H9 (cell line): Measurements from ENCODE around the gene ARSJ. TPM values are rescaled to one million over a fixed set of nuclear protein-coding genes. Genes with fewer than 3 reads are reported as not detected.

ENCODE experiments used
- DNase-seq: peaks from one replicate; pipeline ENCODE4 v3.0.0-alpha.2; 2017
- H2AFZ ChIP-seq: one replicate; pipeline ENCODE4 v1.6.1; 2013; ENCODE audit warnings: mild to moderate bottlenecking, low read length, control low read depth, moderate library complexity
- H2AK5ac ChIP-seq: 2 replicates; pipeline ENCODE4 v1.6.1; 2013; ENCODE audit warnings: low read length, control low read depth, mixed read lengths; ENCODE audit not compliant: insufficient read length
- H2BK120ac ChIP-seq: one replicate; pipeline ENCODE4 v1.6.1; 2013; ENCODE audit warnings: low read depth, mild to moderate bottlenecking, low read length, control low read depth, inconsistent platforms; ENCODE audit not compliant: poor library complexity, severe bottlenecking
- H2BK12ac ChIP-seq: 2 replicates; pipeline ENCODE4 v1.6.1; 2013; ENCODE audit warnings: low read length, control low read depth, mixed read lengths, low read depth; ENCODE audit not compliant: insufficient read length
- H2BK15ac ChIP-seq: 2 replicates; pipeline ENCODE4 v1.6.1; 2013; ENCODE audit warnings: low read depth, low read length, control low read depth
- H2BK20ac ChIP-seq: one replicate; pipeline ENCODE4 v1.6.1; 2013; ENCODE audit warnings: low read depth, mild to moderate bottlenecking, low read length, control low read depth, inconsistent platforms; ENCODE audit not compliant: poor library complexity, severe bottlenecking
- H2BK5ac ChIP-seq: 2 replicates; pipeline ENCODE4 v1.6.1; 2013; ENCODE audit warnings: low read length, control low read depth, mixed read lengths; ENCODE audit not compliant: insufficient read length
- H3K14ac ChIP-seq: 2 replicates; pipeline ENCODE4 v1.6.1; 2013; ENCODE audit warnings: low read length, control low read depth; ENCODE audit not compliant: insufficient read depth
- H3K18ac ChIP-seq: 2 replicates; pipeline ENCODE4 v1.6.1; 2013; ENCODE audit warnings: low read depth, mild to moderate bottlenecking, mixed read lengths, low read length, control low read depth; ENCODE audit not compliant: insufficient read length
- H3K23ac ChIP-seq: 2 replicates; pipeline ENCODE4 v1.6.1; 2013; ENCODE audit warnings: low read length, control low read depth, mixed read lengths, low read depth; ENCODE audit not compliant: insufficient read length
- H3K23me2 ChIP-seq: 2 replicates; pipeline ENCODE4 v1.6.1; 2013; ENCODE audit warnings: low read depth, mild to moderate bottlenecking, mixed read lengths, low read length, control low read depth; ENCODE audit not compliant: insufficient read length, poor library complexity, severe bottlenecking
- H3K27ac ChIP-seq: 2 replicates; pipeline ENCODE4 v1.5.1; 2013; ENCODE audit warnings: low read length, control low read depth, mixed read lengths, low read depth; ENCODE audit not compliant: insufficient read length
- H3K27me3 ChIP-seq: 2 replicates; pipeline ENCODE4 v1.6.1; 2013; ENCODE audit warnings: low read length, control low read depth, inconsistent platforms; ENCODE audit not compliant: insufficient read depth
- H3K4ac ChIP-seq: 2 replicates; pipeline ENCODE4 v1.6.1; 2013; ENCODE audit warnings: low read depth, mild to moderate bottlenecking, control low read depth, inconsistent platforms, low read length, moderate library complexity
- H3K4me1 ChIP-seq: 2 replicates; pipeline ENCODE4 v1.6.1; 2013; ENCODE audit warnings: low read length, control low read depth, inconsistent platforms; ENCODE audit not compliant: insufficient read depth
- H3K4me2 ChIP-seq: 2 replicates; pipeline ENCODE4 v1.6.1; 2013; ENCODE audit warnings: low read length, control low read depth, mixed read lengths; ENCODE audit not compliant: insufficient read length, insufficient read depth
- H3K56ac ChIP-seq: 2 replicates; pipeline ENCODE4 v1.6.1; 2013; ENCODE audit warnings: low read depth, mild to moderate bottlenecking, mixed read lengths, low read length, control low read depth; ENCODE audit not compliant: insufficient read length
- H3K79me1 ChIP-seq: 2 replicates; pipeline ENCODE4 v1.6.1; 2013; ENCODE audit warnings: low read depth, mild to moderate bottlenecking, moderate library complexity, low read length, control low read depth, inconsistent platforms; ENCODE audit not compliant: insufficient read depth, poor library complexity, severe bottlenecking
- H3K79me2 ChIP-seq: 2 replicates; pipeline ENCODE4 v1.6.1; 2013; ENCODE audit warnings: low read length, control low read depth, inconsistent platforms; ENCODE audit not compliant: insufficient read depth
- H3K9ac ChIP-seq: 2 replicates; pipeline ENCODE4 v1.6.1; 2013; ENCODE audit warnings: low read length, control low read depth, mixed read lengths; ENCODE audit not compliant: insufficient read length; ENCODE audit errors: extremely low read depth
- H3K9me3 ChIP-seq: one replicate; pipeline ENCODE4 v1.6.1; 2013; ENCODE audit warnings: low read depth, low read length, inconsistent platforms; ENCODE audit not compliant: control insufficient read depth
- H3T11ph ChIP-seq: one replicate; pipeline ENCODE4 v1.6.1; 2013; ENCODE audit warnings: mild to moderate bottlenecking, low read length, control low read depth, inconsistent platforms
- H4K20me1 ChIP-seq: one replicate; pipeline ENCODE4 v1.6.1; 2013; ENCODE audit not compliant: control insufficient read depth, insufficient read length, insufficient read depth
- H4K5ac ChIP-seq: 2 replicates; pipeline ENCODE4 v1.6.1; 2013; ENCODE audit warnings: low read depth, mild to moderate bottlenecking, mixed read lengths, low read length, control low read depth; ENCODE audit not compliant: insufficient read length
- H4K8ac ChIP-seq: replicated peaks from 2 replicates; pipeline ENCODE4 v1.6.1; 2013; ENCODE audit warnings: low read length, control low read depth, mixed read lengths, low read depth; ENCODE audit not compliant: insufficient read length
- H4K91ac ChIP-seq: 2 replicates; pipeline ENCODE4 v1.6.1; 2013; ENCODE audit warnings: low read depth, mild to moderate bottlenecking, moderate library complexity, mixed read lengths, low read length, control low read depth; ENCODE audit not compliant: insufficient read length
- H3K27ac Mint-ChIP-seq, 3 experiments: 2 replicates in 2 of 3; 3 replicates in 1 of 3; pipeline ENCODE4 v1.8.0; 2020 to 2021; ENCODE audit warnings: mixed read lengths in 3 of 3, mild to moderate bottlenecking in 1 of 3, moderate library complexity in 1 of 3
- H3K27me3 Mint-ChIP-seq: 2 replicates; pipeline ENCODE4 v1.8.0; 2021; ENCODE audit warnings: low read depth, mild to moderate bottlenecking, moderate library complexity, mixed read lengths
- H3K36me3 Mint-ChIP-seq, 3 experiments: 2 replicates in 2 of 3; 3 replicates in 1 of 3; pipeline ENCODE4 v1.8.0; 2020 to 2021; ENCODE audit warnings: low read depth in 3 of 3, mixed read lengths in 3 of 3; ENCODE audit not compliant: insufficient read depth in 1 of 3
- H3K4me1 Mint-ChIP-seq, 2 experiments: 2 replicates each; pipeline ENCODE4 v1.8.0; 2020; ENCODE audit warnings: mixed read lengths in 2 of 2
- H3K4me3 Mint-ChIP-seq, 2 experiments: 2 replicates in 1 of 2; 3 replicates in 1 of 2; pipeline ENCODE4 v1.8.0; 2020 to 2021; ENCODE audit warnings: mild to moderate bottlenecking in 2 of 2, mixed read lengths in 2 of 2, moderate library complexity in 1 of 2
- H3K9me3 Mint-ChIP-seq, 2 experiments: 2 replicates in 1 of 2; 3 replicates in 1 of 2; pipeline ENCODE4 v1.8.0; 2020; ENCODE audit warnings: mild to moderate bottlenecking in 2 of 2, mixed read lengths in 2 of 2, moderate library complexity in 1 of 2
- CTCF ChIP-seq: fragments of 200-600 bp; sonication (generic); conservative IDR thresholded peaks from 3 replicates; pipeline ENCODE4 v1.8.0; 2021; ENCODE audit warnings: antibody characterized with exemption, mild to moderate bottlenecking
- total RNA-seq: library from RNA; stranded (reverse); gene quantifications from 2 replicates; pipeline ENCODE4 v1.2.1, GENCODE V29; 2021

ARSJ gene
- total RNA-seq, 1 experiment from 2014 or later = 1.1 TPM

GRCh38 chr4:113993887-113994286 is 14.4 kb upstream of the ARSJ start:
- 0 out of 2 replicates have a peak, but pooled peaks cover under 1% of the 10 kb centered on the region for H3K27me3 Mint-ChIP-seq

More at GRCh38 chr4:113993887-113994286, 14.4 kb upstream of the ARSJ start:
- H2BK12ac ChIP-seq = no peak overlapping the region
- H2BK5ac ChIP-seq = no peak overlapping the region
- H2BK20ac ChIP-seq = no peak overlapping the region
- no peak overlapping the region for H3K4ac ChIP-seq
- no peaks in the 10 kb centered on the region for H3K23me2 ChIP-seq
- no peaks in the 10 kb centered on the region for H4K20me1 ChIP-seq
- peaks cover 4% of the 10 kb centered on the region; the same call in 1 of the 2 replicates for H3K4me1 ChIP-seq
- no peak overlapping the region for H3K27ac ChIP-seq
- no peaks in the 10 kb centered on the region for H3K9me3 ChIP-seq
- H3K9ac ChIP-seq = no peak overlapping the region
- H3K4me3 Mint-ChIP-seq = no peak overlapping the region
- H3K36me3 Mint-ChIP-seq = peaks cover 0 to 1% (median 0%) of the 10 kb centered on the region in 3 experiments; a peak in 2 of 7 replicates
- H3K23ac ChIP-seq = no peak overlapping the region
- no peak overlapping the region for H3K18ac ChIP-seq
- no peak overlapping the region for H3T11ph ChIP-seq
- no peak overlapping the region for H4K91ac ChIP-seq
- H3K4me2 ChIP-seq = no peak overlapping the region
- H2AFZ ChIP-seq = no peak overlapping the region
- no peak overlapping the region for H4K5ac ChIP-seq
- H4K8ac ChIP-seq = no peak overlapping the region
- no peak overlapping the region for H3K56ac ChIP-seq
- no peaks in the 10 kb centered on the region for H3K9me3 Mint-ChIP-seq
- no peak overlapping the region for H2BK120ac ChIP-seq
- no peaks in the 10 kb centered on the region for H3K27me3 ChIP-seq
- no peak overlapping the region for H2BK15ac ChIP-seq
- H3K14ac ChIP-seq = no peak overlapping the region
- no peak overlapping the region for H2AK5ac ChIP-seq
- peak overlapping the region in 1 of 3 experiments; percentile 2; a peak in 1 of 7 replicates for H3K27ac Mint-ChIP-seq
- no peaks in the 10 kb centered on the region for H3K79me2 ChIP-seq
- H3K79me1 ChIP-seq = no peaks in the 10 kb centered on the region
- DNase-seq = no peak
- no peak for TF ChIP-seq CTCF
- peaks cover 14 to 17% of the 10 kb centered on the region in 2 experiments for H3K4me1 Mint-ChIP-seq
